ENCODE results near the gene CENPB. TPM values are rescaled to one million over a fixed set of nuclear protein-coding genes. Genes with fewer than 3 reads are reported as not detected.

CENPB gene
- total and polyA plus RNA-seq, 5 experiments from 2014 or later, result 1.0 to 48.6 (median 1.7) TPM

DNA sequence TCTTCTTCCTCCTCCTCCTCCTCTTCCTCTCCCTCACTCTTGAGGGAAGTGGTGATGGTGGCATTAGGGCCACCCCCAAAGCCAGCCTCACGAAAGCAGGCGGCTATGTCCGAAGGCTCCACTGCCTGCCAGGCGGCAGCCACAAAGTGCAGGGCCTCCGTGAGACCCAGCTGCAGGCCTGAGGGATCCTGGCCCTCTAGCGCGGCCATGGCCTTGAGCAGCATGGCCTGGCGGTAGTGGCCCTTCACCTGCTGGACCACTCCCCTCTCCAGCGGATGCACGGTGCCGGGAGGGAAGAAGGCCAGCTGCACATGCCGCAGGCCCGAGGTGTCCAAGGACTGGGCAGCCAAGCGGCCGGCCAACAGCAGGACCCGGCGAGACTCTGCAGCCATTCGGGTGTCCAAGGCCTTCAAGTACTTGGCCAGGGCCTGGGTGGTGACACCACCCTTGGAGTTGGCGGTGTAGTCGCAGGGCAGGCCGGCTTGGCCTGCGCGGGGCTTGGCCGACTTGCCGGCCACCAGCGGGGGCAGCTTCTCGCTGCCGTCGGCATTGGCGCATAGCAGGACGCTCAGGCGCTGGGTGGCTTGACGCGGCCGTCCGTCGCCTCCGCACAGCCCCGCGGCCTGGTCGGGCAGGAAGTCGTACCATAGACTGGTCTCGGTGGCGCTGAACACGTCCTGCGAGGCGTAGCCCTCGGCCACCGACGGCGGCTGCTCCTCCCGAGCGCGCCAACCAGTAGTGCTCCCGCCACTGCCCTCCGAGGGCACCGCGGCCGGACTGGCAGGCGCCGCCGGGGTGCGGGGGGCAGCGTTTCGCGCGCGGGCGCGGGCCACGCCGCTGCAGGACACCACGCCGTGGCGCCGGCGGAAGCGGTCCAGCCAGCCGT, 1.1 kb downstream of the CENPB start:
- Mint-ChIP-seq H3K27me3 (no peaks in the 10 kb centered on the region), H3K9me3 (no peaks in the 10 kb centered on the region), H3K36me3 (no peaks in the 10 kb centered on the region), H3K4me1 (peaks cover 22 to 58% (median 51%) of the 10 kb centered on the region in 4 donors), H3K4me3 (peak overlapping the region in 7 of 10 donors; percentile 12 to 89 (median 69)), H3K27ac (peak overlapping the region in 7 of 10 donors; percentile 53 to 88 (median 69))
- POLR2A ChIA-PET, result interaction anchor here (0.5 to 6.4 kb wide), 11 partner anchors 8 to 300 kb away, joined by 3 to 52 read pairs (median 6); partner anchors contain the start of genes ADISSP and CDC25B
- DNase-seq, result peak in 1 of 10 donors; percentile 17
- ATAC-seq, result no peak

DNA sequence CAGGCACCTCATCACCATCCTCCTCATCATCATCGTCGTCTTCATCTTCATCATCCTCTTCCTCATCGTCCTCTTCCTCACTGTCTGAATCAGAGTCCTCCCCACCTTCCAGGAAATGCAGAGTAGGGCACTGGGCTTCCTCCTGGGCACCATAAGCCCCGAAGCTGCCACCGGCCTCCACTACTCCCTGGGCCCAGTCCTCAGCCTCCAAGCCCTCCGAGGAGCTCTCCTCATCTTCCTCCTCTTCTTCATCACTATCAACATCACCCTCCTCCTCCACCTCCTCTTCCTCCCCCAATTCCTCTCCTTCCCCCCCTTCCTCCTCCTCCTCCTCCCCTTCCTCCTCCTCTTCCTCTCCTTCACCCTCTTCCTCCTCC, 1.7 kb downstream of the CENPB start:
- Mint-ChIP-seq H3K36me3 (no peaks in the 10 kb centered on the region), H3K27me3 (no peaks in the 10 kb centered on the region), H3K4me1 (peaks cover 22 to 60% (median 52%) of the 10 kb centered on the region in 4 donors), H3K4me3 (peak overlapping the region; percentile 13 to 78 (median 58)), H3K9me3 (no peaks in the 10 kb centered on the region), H3K27ac (peak overlapping the region in 8 of 10 donors; percentile 22 to 88 (median 58))
- ATAC-seq (no peak), DNase-seq (no peak)
- POLR2A ChIA-PET, result interaction anchor here (0.6 to 6.4 kb wide), 6 partner anchors 15 to 70 kb away, joined by 3 to 52 read pairs (median 12); partner anchors contain the start of gene ADISSP

DNA sequence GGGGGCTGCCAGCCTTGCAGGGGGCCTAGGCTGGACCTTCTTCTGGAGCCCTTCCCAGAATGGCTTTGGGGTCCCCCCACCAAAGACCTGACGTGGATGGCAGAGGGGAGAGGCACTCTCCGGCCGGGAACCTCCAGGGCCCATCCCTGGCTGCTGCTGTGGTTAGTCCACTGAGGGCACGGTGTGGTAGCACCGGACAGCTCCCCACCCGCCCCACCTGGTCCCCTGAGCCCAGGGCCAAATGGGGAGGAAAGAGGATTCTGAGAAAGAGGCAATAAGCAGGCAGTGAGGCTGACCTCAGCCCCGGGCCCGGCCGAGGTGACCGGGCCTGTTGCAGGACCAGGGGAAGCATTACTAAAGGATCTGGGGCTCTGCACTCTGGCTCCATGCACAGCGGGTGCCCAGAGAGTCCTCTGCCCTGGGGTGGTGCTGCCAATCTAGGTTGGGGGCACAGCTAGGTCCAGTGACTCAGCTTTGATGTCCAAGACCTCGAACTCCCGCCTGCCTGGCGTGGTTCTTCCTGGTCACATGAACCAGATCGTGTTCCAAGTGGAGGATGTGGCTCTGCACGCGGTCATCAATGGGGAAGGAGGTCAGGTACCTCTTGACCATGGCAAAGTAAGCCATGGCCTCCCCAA, 2.2 kb downstream of the CENPB start:
- no peaks in the 10 kb centered on the region for H3K36me3 Mint-ChIP-seq
- peaks cover 0 to 5% (median 0%) of the 10 kb centered on the region in 5 donors for H3K27me3 Mint-ChIP-seq
- POLR2A ChIA-PET, result interaction anchor here (0.6 to 6.4 kb wide), 5 partner anchors 15 to 70 kb away, joined by 3 to 52 read pairs (median 19); partner anchors contain the start of gene ADISSP
- DNase-seq (peak in 1 of 10 donors; percentile 62), ATAC-seq (no peak)
- H3K4me3 Mint-ChIP-seq, result peak overlapping the region in 9 of 10 donors; percentile 28 to 78 (median 59)
- H3K4me1 Mint-ChIP-seq, result peaks cover 25 to 60% (median 54%) of the 10 kb centered on the region in 4 donors
- peak overlapping the region in 6 of 10 donors; percentile 25 to 88 (median 58) for H3K27ac Mint-ChIP-seq
- H3K9me3 Mint-ChIP-seq, result no peaks in the 10 kb centered on the region

DNA sequence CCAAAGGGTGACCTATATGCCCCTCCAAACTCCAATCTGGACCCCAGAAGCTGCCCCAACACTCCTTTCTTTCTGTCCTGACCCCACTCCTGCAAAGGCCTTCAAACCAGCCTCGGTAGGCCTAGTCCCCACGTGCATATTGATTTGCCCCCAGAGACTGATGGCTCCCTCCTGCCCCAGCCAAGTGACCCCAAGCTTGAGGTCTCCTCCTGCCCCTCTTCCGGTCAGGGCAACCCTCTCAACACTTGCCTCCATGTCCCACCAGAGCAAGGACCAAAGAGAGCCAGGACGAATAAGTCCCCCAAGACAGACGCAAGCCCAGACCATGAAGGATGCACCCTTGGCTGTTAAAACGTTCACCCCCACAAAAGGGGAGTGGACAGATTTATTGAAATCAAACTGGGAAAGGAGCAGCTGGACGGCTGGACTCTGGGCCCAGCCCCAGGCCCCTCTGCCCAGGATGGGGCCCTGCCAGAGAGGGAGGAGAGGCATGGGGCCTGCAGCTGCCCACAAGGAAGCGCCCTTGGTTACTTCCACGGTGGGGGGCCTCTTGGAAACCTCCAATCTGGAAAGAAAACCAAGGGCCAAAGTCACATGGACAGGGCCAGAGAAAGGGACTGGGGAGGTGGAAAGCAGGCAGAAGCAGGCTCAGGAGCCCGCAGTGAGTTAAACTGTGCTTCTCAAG, 2.9 kb downstream of the CENPB start:
- Mint-ChIP-seq H3K4me3 (peak overlapping the region in 4 of 10 donors; percentile 21 to 65 (median 50)), H3K27me3 (peaks cover 0 to 6% (median 0%) of the 10 kb centered on the region in 5 donors), H3K4me1 (peaks cover 20 to 56% (median 52%) of the 10 kb centered on the region in 4 donors), H3K9me3 (no peaks in the 10 kb centered on the region), H3K27ac (peak overlapping the region in 6 of 10 donors; percentile 8 to 80 (median 58)), H3K36me3 (no peaks in the 10 kb centered on the region)
- POLR2A ChIA-PET, result interaction anchor here (4.8 to 6.4 kb wide), 2 partner anchors 16 kb away, joined by 34 to 52 read pairs; partner anchors contain the start of gene ADISSP
- ATAC-seq (no peak), DNase-seq (peak in 1 of 10 donors; percentile 36)

- H3K9me3 Mint-ChIP-seq, result no peaks in the 10 kb centered on the region
- DNase-seq (peak in 1 of 10 donors; percentile 44), ATAC-seq (no peak)
Observed at GRCh38 chr20:3783068-3783489, 3.5 kb downstream of the CENPB start.

GRCh38 chr20:3782597-3782996, 3.9 kb downstream of the CENPB start:
- Mint-ChIP-seq H3K36me3 (no peaks in the 10 kb centered on the region), H3K27ac (peak overlapping the region in 9 of 10 donors; percentile 11 to 82 (median 46)), H3K27me3 (peaks cover 0 to 8% (median 0%) of the 10 kb centered on the region in 5 donors), H3K9me3 (no peaks in the 10 kb centered on the region), H3K4me3 (peak overlapping the region in 2 of 10 donors; percentile 24 to 45), H3K4me1 (peaks cover 20 to 57% (median 48%) of the 10 kb centered on the region in 4 donors)
- no peak for ATAC-seq
- DNase-seq, result peak in 1 of 10 donors; percentile 36
- POLR2A ChIA-PET, result no interaction called here

More at GRCh38 chr20:3783068-3783489, 3.5 kb downstream of the CENPB start:
- peak overlapping the region in 8 of 10 donors; percentile 16 to 82 (median 59) for H3K27ac Mint-ChIP-seq
- no peaks in the 10 kb centered on the region for H3K36me3 Mint-ChIP-seq
- POLR2A ChIA-PET, result interaction anchor here (4.8 kb wide), 1 partner anchor 15 kb away, joined by 52 read pairs; the partner anchor contains the start of gene ADISSP
- H3K4me3 Mint-ChIP-seq, result peak overlapping the region in 4 of 10 donors; percentile 1 to 53 (median 22)
- H3K27me3 Mint-ChIP-seq, result peaks cover 0 to 8% (median 0%) of the 10 kb centered on the region in 5 donors
- H3K4me1 Mint-ChIP-seq, result peaks cover 20 to 58% (median 50%) of the 10 kb centered on the region in 4 donors

DNA sequence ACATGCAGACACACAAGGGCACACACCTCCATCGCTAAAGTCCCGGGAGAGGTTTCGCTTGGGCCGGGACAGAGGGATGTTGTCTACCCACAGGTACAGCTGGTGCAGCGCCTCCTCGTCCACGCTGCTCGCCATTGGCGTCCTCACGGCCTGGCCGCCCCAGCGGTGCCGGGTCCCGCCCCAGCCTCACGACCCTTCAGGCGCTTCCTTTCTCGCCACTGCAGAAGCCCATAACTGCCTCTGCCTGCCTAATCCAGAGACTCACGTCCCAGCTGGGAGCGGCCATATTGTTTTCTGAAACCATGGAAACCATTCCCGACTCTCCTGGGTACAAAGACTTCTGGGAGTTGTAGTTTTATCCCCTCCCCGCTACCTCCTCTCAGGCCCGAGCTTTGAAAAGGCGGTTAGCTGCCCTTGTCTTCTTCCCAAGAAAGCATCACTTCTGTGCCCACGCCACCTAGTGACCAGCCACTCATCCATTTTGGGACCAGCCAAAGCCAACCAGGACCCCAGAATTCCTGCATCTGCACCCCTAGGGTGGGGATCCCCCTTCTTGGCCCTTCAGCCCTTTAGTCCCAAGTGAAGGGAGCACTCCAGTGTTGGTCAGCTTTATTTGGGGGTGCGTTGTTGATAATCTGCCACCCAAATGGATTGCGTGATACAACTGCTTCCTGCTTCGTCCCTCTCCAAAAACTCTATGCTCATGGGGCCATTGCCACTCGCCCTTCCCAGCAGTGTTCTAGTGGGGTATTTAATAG, 5.2 kb downstream of the CENPB start, which contains the start of gene SPEF1:
Gene SPEF1 (minus strand): TSS at position 296 of the 758 bp plus-strand sequence. CDS start 161 bp downstream, at position 135.
- H3K27me3 Mint-ChIP-seq, result peaks cover 0 to 9% (median 0%) of the 10 kb centered on the region in 5 donors
- DNase-seq (peak in 5 of 10 donors; percentile 32 to 71 (median 49)), ATAC-seq (peak; percentile 19 to 26)
- peaks cover 24 to 61% (median 50%) of the 10 kb centered on the region in 4 donors for H3K4me1 Mint-ChIP-seq
- H3K4me3 Mint-ChIP-seq, result peak within 1 kb of the TSS; percentile 0 to 81 (median 65)
- no peaks in the 10 kb centered on the region for H3K9me3 Mint-ChIP-seq
- H3K27ac Mint-ChIP-seq, result peak within 1 kb of the TSS in 9 of 10 donors; percentile 11 to 82 (median 52)
- H3K36me3 Mint-ChIP-seq, result no peaks in the 10 kb centered on the region
- POLR2A ChIA-PET, result interaction anchor here (0.6 to 1.6 kb wide), 4 partner anchors 14 to 114 kb away, joined by 3 to 8 read pairs (median 4); partner anchors contain the start of gene ADISSP

DNA sequence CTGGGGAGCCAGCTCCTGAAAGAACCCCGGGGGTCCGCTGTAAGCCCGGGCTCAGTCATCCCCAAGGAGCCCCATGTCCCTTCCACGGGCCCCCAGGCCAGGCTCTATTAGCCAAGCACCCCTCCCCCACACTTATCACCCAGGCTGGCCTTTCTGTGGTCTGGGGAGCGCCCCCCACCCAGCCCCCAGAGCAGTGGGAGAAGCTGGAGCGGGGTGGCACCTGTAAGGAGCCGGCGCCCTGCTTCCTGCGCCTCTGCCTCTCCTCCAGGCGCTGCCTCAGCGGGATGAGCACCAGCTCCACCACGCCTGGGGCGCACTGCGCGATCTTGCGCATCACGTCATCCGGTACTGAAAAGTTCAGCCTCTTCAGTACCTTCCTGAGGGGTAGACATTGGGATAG, 7.6 kb downstream of the CENPB start:
- peaks cover 0 to 9% (median 0%) of the 10 kb centered on the region in 5 donors for H3K27me3 Mint-ChIP-seq
- POLR2A ChIA-PET, result interaction anchor here (1.4 to 4.0 kb wide), 4 partner anchors 7 to 20 kb away, joined by 4 to 29 read pairs (median 9); partner anchors contain the start of genes ADISSP, CDC25B and CENPB
- no peaks in the 10 kb centered on the region for H3K36me3 Mint-ChIP-seq
- peak overlapping the region in 1 of 10 donors; percentile 20 for H3K27ac Mint-ChIP-seq
- ATAC-seq (no peak), DNase-seq (no peak)
- H3K4me3 Mint-ChIP-seq, result peak overlapping the region in 8 of 10 donors; percentile 30 to 86 (median 53)
- H3K4me1 Mint-ChIP-seq, result peaks cover 20 to 51% (median 40%) of the 10 kb centered on the region in 4 donors
- no peaks in the 10 kb centered on the region for H3K9me3 Mint-ChIP-seq

- peaks cover 0 to 9% (median 0%) of the 10 kb centered on the region in 5 donors for H3K27me3 Mint-ChIP-seq
- H3K4me3 Mint-ChIP-seq, result peak overlapping the region; percentile 77 to 90 (median 84)
- ATAC-seq, result peak; percentile 70 to 72
- peaks cover 15 to 41% (median 35%) of the 10 kb centered on the region in 4 donors for H3K4me1 Mint-ChIP-seq
- POLR2A ChIA-PET, result interaction anchor here (0.9 to 4.0 kb wide), 6 partner anchors 8 to 101 kb away, joined by 3 to 29 read pairs (median 6); partner anchors contain the start of genes ADISSP, CDC25B and CENPB
- peak overlapping the region in 3 of 10 donors; percentile 2 to 82 (median 54) for H3K27ac Mint-ChIP-seq
- H3K36me3 Mint-ChIP-seq, result no peaks in the 10 kb centered on the region
- peak in 3 of 10 donors; percentile 26 to 33 (median 27) for DNase-seq
- no peaks in the 10 kb centered on the region for H3K9me3 Mint-ChIP-seq
Observed at GRCh38 chr20:3777716-3778629, 8.6 kb downstream of the CENPB start.

DNA sequence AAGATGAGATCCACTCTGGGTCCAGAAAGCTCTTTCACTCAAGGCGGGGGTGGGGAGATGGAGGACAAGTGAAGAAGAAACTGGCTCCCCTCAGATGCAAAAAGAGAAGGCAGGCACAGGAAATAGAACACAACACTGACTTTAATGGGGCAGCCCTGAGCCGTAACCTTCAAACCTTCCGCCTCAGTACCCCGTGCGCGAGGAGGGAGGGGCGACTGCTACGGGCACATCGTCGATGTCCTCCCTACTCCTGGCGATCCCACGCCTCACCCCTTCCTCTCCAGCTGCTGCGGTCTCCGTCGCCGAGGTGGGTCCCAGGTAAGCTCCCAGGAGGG, 9.2 kb downstream of the CENPB start:
- ATAC-seq, result peak; percentile 63 to 74

More for the DNA sequence above, 9.2 kb downstream of the CENPB start:
- Mint-ChIP-seq H3K4me1 (peaks cover 15 to 35% (median 34%) of the 10 kb centered on the region in 4 donors), H3K36me3 (no peaks in the 10 kb centered on the region), H3K4me3 (peak overlapping the region; percentile 77 to 90 (median 84)), H3K9me3 (no peaks in the 10 kb centered on the region), H3K27me3 (peaks cover 0 to 11% (median 0%) of the 10 kb centered on the region in 5 donors), H3K27ac (peak overlapping the region in 6 of 10 donors; percentile 2 to 82 (median 60))
- DNase-seq, result peak in 1 of 10 donors; percentile 31
- POLR2A ChIA-PET, result interaction anchor here (0.9 to 4.0 kb wide), 5 partner anchors 9 to 101 kb away, joined by 3 to 29 read pairs (median 6); partner anchors contain the start of genes ADISSP, CDC25B and CENPB
